ENCODE results near the gene FBXW4. TPM values are rescaled to one million over a fixed set of nuclear protein-coding genes. Genes with fewer than 3 reads are reported as not detected.

The FBXW4 gene
- total RNA-seq, 2 experiments from 2014 or later, result 43.1 to 60.9 TPM

DNA sequence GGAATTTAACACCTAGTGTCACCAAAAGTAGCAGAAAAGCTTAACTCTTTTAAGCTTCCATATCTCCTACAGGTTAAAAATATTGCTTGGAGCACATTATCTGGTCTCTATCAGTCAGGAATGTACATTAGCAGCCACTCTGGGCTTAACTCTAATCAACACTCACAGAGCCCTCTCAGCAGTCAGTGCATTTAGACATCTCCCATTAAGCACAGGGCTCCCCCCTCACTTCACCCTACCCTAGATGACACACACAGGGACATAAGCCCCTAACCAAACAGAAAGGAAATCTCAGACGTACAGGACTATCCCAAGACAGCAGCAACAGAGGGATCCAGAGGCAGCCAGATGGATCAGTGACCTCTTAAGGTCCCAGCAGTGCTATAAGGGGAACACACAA, 26.4 kb downstream of the FBXW4 start:
- no peak for TF ChIP-seq EZH2phosphoT487 (IDR thresholded peaks at IDR 0.05; ENCODE audit: borderline replicate concordance, low read depth, low read length)
- TF ChIP-seq, protein P1, sequence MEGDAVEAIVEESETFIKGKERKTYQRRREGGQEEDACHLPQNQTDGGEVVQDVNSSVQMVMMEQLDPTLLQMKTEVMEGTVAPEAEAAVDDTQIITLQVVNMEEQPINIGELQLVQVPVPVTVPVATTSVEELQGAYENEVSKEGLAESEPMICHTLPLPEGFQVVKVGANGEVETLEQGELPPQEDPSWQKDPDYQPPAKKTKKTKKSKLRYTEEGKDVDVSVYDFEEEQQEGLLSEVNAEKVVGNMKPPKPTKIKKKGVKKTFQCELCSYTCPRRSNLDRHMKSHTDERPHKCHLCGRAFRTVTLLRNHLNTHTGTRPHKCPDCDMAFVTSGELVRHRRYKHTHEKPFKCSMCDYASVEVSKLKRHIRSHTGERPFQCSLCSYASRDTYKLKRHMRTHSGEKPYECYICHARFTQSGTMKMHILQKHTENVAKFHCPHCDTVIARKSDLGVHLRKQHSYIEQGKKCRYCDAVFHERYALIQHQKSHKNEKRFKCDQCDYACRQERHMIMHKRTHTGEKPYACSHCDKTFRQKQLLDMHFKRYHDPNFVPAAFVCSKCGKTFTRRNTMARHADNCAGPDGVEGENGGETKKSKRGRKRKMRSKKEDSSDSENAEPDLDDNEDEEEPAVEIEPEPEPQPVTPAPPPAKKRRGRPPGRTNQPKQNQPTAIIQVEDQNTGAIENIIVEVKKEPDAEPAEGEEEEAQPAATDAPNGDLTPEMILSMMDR (conservative IDR thresholded peaks at IDR 0.05; ENCODE audit: low read length), result no peak
- ChIA-PET CTCF (ENCODE audit: unreplicated experiment) (interaction anchor here (1.0 kb wide), 1 partner anchor 36 kb away, joined by 3 read pairs; no protein-coding TSS in a partner anchor), POLR2A (no interaction called here)
- H4K20me1 ChIP-seq (ENCODE audit: insufficient read depth, low read length), result no peaks in the 10 kb centered on the region
- H3K4me3 ChIP-seq (ENCODE audit: low read depth, low read length, poor library complexity, severe bottlenecking), result no peak overlapping the region
- no peak overlapping the region for H2AFZ ChIP-seq (ENCODE audit: low read length)
- H3K36me3 ChIP-seq (ENCODE audit: insufficient read depth, low read length), result peaks cover 91% of the 10 kb centered on the region
- BruUV-seq (replicated peaks), result no TSS peak
- no peak overlapping the region for H3K27ac ChIP-seq (ENCODE audit: low read depth, low read length, poor library complexity, severe bottlenecking)
- H3K79me2 ChIP-seq (ENCODE audit: insufficient read depth, low read depth, low read length), result no peaks in the 10 kb centered on the region
- no peak overlapping the region for H3K4me2 ChIP-seq (ENCODE audit: low read length)
- DNase-seq (ENCODE audit: low spot score), result no peak
- intact Hi-C loops (cut with micrococcal nuclease; ENCODE audit: unreplicated experiment), result no loop called here
- H3K4me1 ChIP-seq (ENCODE audit: insufficient read depth, low read length, poor library complexity, severe bottlenecking), result peaks cover 14% of the 10 kb centered on the region
- H3K9me2 ChIP-seq (ENCODE audit: insufficient read depth, low read length), result no peaks in the 10 kb centered on the region
- H3K9me3 ChIP-seq (ENCODE audit: low read length), result no peaks in the 10 kb centered on the region

DNA sequence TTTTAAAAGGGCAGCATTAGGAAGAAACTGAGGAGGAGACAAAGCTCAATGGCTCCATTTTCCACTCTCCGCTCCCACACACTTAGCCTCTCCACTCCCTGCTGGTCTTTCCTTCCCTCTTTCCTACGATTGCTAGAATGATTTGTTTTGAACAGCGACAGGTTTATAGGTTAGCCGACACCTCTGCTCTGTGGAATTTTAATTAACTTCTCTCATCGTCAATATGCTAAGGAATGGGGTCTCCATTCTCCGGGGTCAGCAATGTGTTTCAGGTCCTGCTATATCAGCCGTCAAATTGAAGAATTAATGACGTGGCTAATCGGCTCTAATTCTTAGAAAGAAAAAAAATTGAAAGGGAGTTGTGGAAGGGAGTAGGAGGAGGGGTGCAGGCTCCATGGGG, 28.9 kb downstream of the FBXW4 start:
- no peak overlapping the region for H3K27ac ChIP-seq (ENCODE audit: low read depth, low read length, poor library complexity, severe bottlenecking)
- BruUV-seq (replicated peaks), result no TSS peak
- peaks cover 2% of the 10 kb centered on the region for H3K4me1 ChIP-seq (ENCODE audit: insufficient read depth, low read length, poor library complexity, severe bottlenecking)
- peaks cover 85% of the 10 kb centered on the region for H3K36me3 ChIP-seq (ENCODE audit: insufficient read depth, low read length)
- no peak overlapping the region for H2AFZ ChIP-seq (ENCODE audit: low read length)
- H3K9me3 ChIP-seq (ENCODE audit: low read length), result no peaks in the 10 kb centered on the region
- ChIA-PET CTCF (ENCODE audit: unreplicated experiment) (no interaction called here), POLR2A (no interaction called here)
- H3K9me2 ChIP-seq (ENCODE audit: insufficient read depth, low read length), result no peaks in the 10 kb centered on the region
- H3K4me3 ChIP-seq (ENCODE audit: low read depth, low read length, poor library complexity, severe bottlenecking), result no peak overlapping the region
- H3K79me2 ChIP-seq (ENCODE audit: insufficient read depth, low read depth, low read length), result no peaks in the 10 kb centered on the region
- H4K20me1 ChIP-seq (ENCODE audit: insufficient read depth, low read length), result no peaks in the 10 kb centered on the region
- intact Hi-C loops (cut with micrococcal nuclease; ENCODE audit: unreplicated experiment), result no loop called here
- no peak for DNase-seq (ENCODE audit: low spot score)
- no peak overlapping the region for H3K4me2 ChIP-seq (ENCODE audit: low read length)
- no peak for TF ChIP-seq EZH2phosphoT487 (IDR thresholded peaks at IDR 0.05; ENCODE audit: borderline replicate concordance, low read depth, low read length)
- TF ChIP-seq, protein P1 (conservative IDR thresholded peaks at IDR 0.05; ENCODE audit: low read length), result no peak

- H3K79me2 ChIP-seq (ENCODE audit: insufficient read depth, low read depth, low read length), result no peaks in the 10 kb centered on the region
- H3K27ac ChIP-seq (ENCODE audit: low read depth, low read length, poor library complexity, severe bottlenecking), result no peak overlapping the region
- no peak overlapping the region for H3K4me2 ChIP-seq (ENCODE audit: low read length)
- no peak for TF ChIP-seq EZH2phosphoT487 (IDR thresholded peaks at IDR 0.05; ENCODE audit: borderline replicate concordance, low read depth, low read length)
- TF ChIP-seq, protein P1 (conservative IDR thresholded peaks at IDR 0.05; ENCODE audit: low read length), result no peak
- H3K36me3 ChIP-seq (ENCODE audit: insufficient read depth, low read length), result peaks cover 83% of the 10 kb centered on the region
- no peaks in the 10 kb centered on the region for H3K9me3 ChIP-seq (ENCODE audit: low read length)
- H3K4me3 ChIP-seq (ENCODE audit: low read depth, low read length, poor library complexity, severe bottlenecking), result no peak overlapping the region
- no TSS peak for BruUV-seq (replicated peaks)
- CTCF ChIA-PET (ENCODE audit: unreplicated experiment), result no interaction called here
- no peak for DNase-seq (ENCODE audit: low spot score)
- no peaks in the 10 kb centered on the region for H3K4me1 ChIP-seq (ENCODE audit: insufficient read depth, low read length, poor library complexity, severe bottlenecking)
- intact Hi-C loops (cut with micrococcal nuclease; ENCODE audit: unreplicated experiment), result no loop called here
- H2AFZ ChIP-seq (ENCODE audit: low read length), result no peak overlapping the region
- H4K20me1 ChIP-seq (ENCODE audit: insufficient read depth, low read length), result no peaks in the 10 kb centered on the region
- POLR2A ChIA-PET, result interaction anchor here (0.5 kb wide), 1 partner anchor 13 kb away, joined by 3 read pairs; no protein-coding TSS in a partner anchor
- H3K9me2 ChIP-seq (ENCODE audit: insufficient read depth, low read length), result no peaks in the 10 kb centered on the region
Observed at GRCh38 chr10:101663097-101663496, 31.9 kb downstream of the FBXW4 start.
